ENCODE results near the gene SUSD3. TPM values are rescaled to one million over a fixed set of nuclear protein-coding genes. Genes with fewer than 3 reads are reported as not detected.

The SUSD3 gene
- total and polyA plus RNA-seq, 4 experiments from 2014 or later, result 58.3 to 199 (median 106) TPM

DNA sequence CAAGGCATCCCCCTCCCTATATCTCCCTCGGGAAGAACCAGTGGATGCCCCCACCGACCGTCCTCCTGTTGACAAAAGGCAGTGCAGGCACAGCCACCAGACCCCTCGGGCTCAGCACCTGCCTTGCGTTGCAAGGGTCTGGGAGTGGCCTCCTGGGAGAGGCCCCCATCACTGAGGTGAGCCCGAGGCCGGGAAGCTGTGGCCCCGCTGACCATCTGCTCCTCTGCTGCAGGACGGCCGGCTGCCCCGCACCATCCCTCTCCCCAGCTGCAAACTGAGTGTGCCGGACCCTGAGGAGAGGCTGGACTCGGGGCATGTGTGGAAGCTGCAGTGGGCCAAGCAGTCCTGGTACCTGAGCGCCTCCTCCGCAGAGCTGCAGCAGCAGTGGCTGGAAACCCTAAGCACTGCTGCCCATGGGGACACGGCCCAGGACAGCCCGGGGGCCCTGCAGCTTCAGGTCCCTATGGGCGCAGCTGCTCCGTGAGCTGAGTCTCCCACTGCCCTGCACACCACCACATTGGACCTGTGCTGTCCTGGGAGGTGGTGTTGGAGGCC is 23.3 kb upstream of the SUSD3 start:
- no peaks in the 10 kb centered on the region for H3K9me3 ChIP-seq (ENCODE audit: control insufficient read depth in 1 of 2, low read length in 2 of 2)
- Mint-ChIP-seq H3K4me1 (peaks cover 21 to 79% (median 55%) of the 10 kb centered on the region in 4 donors), H3K27me3 (no peaks in the 10 kb centered on the region), H3K27ac (peak overlapping the region in 2 of 7 donors; percentile 12 to 78), H3K9me3 (peaks cover 0 to 4% (median 0%) of the 10 kb centered on the region in 8 donors), H3K4me3 (no peak overlapping the region), H3K36me3 (peaks cover 32 to 52% of the 10 kb centered on the region in 2 donors)
- peaks cover 60% of the 10 kb centered on the region for H3K36me3 ChIP-seq (ENCODE audit: insufficient read depth, low read length)
- no peaks in the 10 kb centered on the region for H3K27me3 ChIP-seq (ENCODE audit: insufficient read depth, low read length)
- intact Hi-C loops (cut with micrococcal nuclease), result no loop called here
- ChIA-PET CTCF (ENCODE audit: partially characterized antibody) (interaction anchor here (0.7 to 1.2 kb wide), 2 partner anchors 9 to 73 kb away, joined by 3 read pairs; no protein-coding TSS in a partner anchor), POLR2A (ENCODE audit: partially characterized antibody) (interaction anchor here (0.7 to 23.8 kb wide), 4 partner anchors 16 to 62 kb away, joined by 3 to 654 read pairs (median 162); partner anchors contain the start of gene SUSD3)
- peak in 1 of 5 donors; percentile 32 for DNase-seq
- H3K4me1 ChIP-seq (ENCODE audit: insufficient read depth, low read length), result peaks cover 68% of the 10 kb centered on the region
- H3K4me3 ChIP-seq (ENCODE audit: low read length in 2 of 2), result no peak overlapping the region
- H3K27ac ChIP-seq (ENCODE audit: low read depth, low read length), result no peak overlapping the region

DNA sequence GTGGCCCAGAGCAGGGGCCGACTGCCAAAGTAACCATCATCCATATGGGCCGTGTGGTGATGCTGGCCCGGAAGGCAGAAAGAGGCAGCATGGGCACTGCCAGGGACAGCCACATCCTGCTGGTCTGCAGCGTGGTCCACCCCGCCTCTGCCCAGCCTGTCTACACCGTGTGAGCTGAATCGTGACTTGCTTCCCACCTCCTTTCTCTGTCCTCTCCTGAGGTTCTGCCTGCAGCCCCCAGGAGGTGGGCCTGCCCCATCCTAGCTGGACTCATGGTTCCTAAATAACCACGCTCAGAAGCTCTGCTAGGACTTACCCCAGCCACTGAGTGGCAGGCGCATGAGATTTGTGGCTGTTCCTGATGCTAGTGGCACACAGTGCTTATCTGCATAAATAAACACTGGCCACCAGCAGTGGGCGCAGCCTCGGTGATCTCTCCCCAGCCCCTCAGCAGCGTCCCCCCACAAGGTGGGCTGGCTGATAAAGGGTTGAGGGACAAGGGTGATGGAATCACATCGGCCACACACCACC is 22.6 kb upstream of the SUSD3 start:
- H3K4me3 Mint-ChIP-seq, result no peak overlapping the region
- peaks cover 65% of the 10 kb centered on the region for H3K4me1 ChIP-seq (ENCODE audit: insufficient read depth, low read length)
- H3K9me3 Mint-ChIP-seq, result peaks cover 0 to 4% (median 0%) of the 10 kb centered on the region in 8 donors
- no peaks in the 10 kb centered on the region for H3K27me3 Mint-ChIP-seq
- CTCF ChIA-PET (ENCODE audit: partially characterized antibody), result interaction anchor here (1.2 to 1.3 kb wide), 2 partner anchors 10 to 73 kb away, joined by 3 to 4 read pairs; no protein-coding TSS in a partner anchor
- H3K36me3 ChIP-seq (ENCODE audit: insufficient read depth, low read length), result peaks cover 53% of the 10 kb centered on the region
- DNase-seq, result peak in 1 of 5 donors; percentile 2
- H3K27me3 ChIP-seq (ENCODE audit: insufficient read depth, low read length), result no peaks in the 10 kb centered on the region
- intact Hi-C loops (cut with micrococcal nuclease), result loop anchor here (1.0 kb wide), 1 partner anchor 28 kb away; no protein-coding TSS in a partner anchor
- H3K9me3 ChIP-seq (ENCODE audit: control insufficient read depth in 1 of 2, low read length in 2 of 2), result no peaks in the 10 kb centered on the region
- H3K27ac ChIP-seq (ENCODE audit: low read depth, low read length), result no peak overlapping the region
- H3K4me1 Mint-ChIP-seq, result peaks cover 18 to 77% (median 48%) of the 10 kb centered on the region in 4 donors
- peaks cover 25 to 45% of the 10 kb centered on the region in 2 donors for H3K36me3 Mint-ChIP-seq
- POLR2A ChIA-PET (ENCODE audit: partially characterized antibody), result interaction anchor here (0.7 to 23.8 kb wide), 4 partner anchors 16 to 62 kb away, joined by 3 to 654 read pairs (median 162); partner anchors contain the start of gene SUSD3
- no peak overlapping the region for H3K4me3 ChIP-seq (ENCODE audit: low read length in 2 of 2)
- peak overlapping the region in 5 of 7 donors; percentile 13 to 81 (median 31) for H3K27ac Mint-ChIP-seq

- peaks cover 0 to 4% (median 0%) of the 10 kb centered on the region in 8 donors for H3K9me3 Mint-ChIP-seq
- Histone ChIP-seq H3K4me3 (ENCODE audit: low read length in 2 of 2) (no peak overlapping the region), H3K27ac (ENCODE audit: low read depth, low read length) (no peak overlapping the region), H3K36me3 (ENCODE audit: insufficient read depth, low read length) (peaks cover 42% of the 10 kb centered on the region), H3K27me3 (ENCODE audit: insufficient read depth, low read length) (no peaks in the 10 kb centered on the region), H3K9me3 (ENCODE audit: control insufficient read depth in 1 of 2, low read length in 2 of 2) (no peaks in the 10 kb centered on the region), H3K4me1 (ENCODE audit: insufficient read depth, low read length) (peaks cover 62% of the 10 kb centered on the region)
- no peaks in the 10 kb centered on the region for H3K27me3 Mint-ChIP-seq
- intact Hi-C loops (cut with micrococcal nuclease), result loop anchor here (1.0 kb wide), 1 partner anchor 27 kb away; no protein-coding TSS in a partner anchor
- CTCF ChIA-PET (ENCODE audit: partially characterized antibody), result interaction anchor here (1.0 to 1.8 kb wide), 5 partner anchors 23 to 72 kb away, joined by 3 to 6 read pairs (median 4); no protein-coding TSS in a partner anchor
- DNase-seq, result no peak
- H3K4me1 Mint-ChIP-seq, result peaks cover 21 to 77% (median 46%) of the 10 kb centered on the region in 4 donors
- POLR2A ChIA-PET (ENCODE audit: partially characterized antibody), result interaction anchor here (1.2 to 23.8 kb wide), 8 partner anchors 18 to 73 kb away, joined by 3 to 654 read pairs (median 8); partner anchors contain the start of genes CARD19 and SUSD3
- peak overlapping the region in 5 of 7 donors; percentile 49 to 86 (median 70) for H3K27ac Mint-ChIP-seq
- H3K36me3 Mint-ChIP-seq, result peaks cover 14 to 34% of the 10 kb centered on the region in 2 donors
- no peak overlapping the region for H3K4me3 Mint-ChIP-seq
These were observed 21.5 kb upstream of the SUSD3 start for GRCh38 chr9:93036887-93037475.

GRCh38 chr9:93037476-93037971 is 21.0 kb upstream of the SUSD3 start:
- Mint-ChIP-seq H3K9me3 (peaks cover 0 to 4% (median 0%) of the 10 kb centered on the region in 8 donors), H3K4me3 (no peak overlapping the region), H3K27ac (peak overlapping the region in 5 of 7 donors; percentile 12 to 86 (median 78)), H3K4me1 (peaks cover 20 to 74% (median 45%) of the 10 kb centered on the region in 4 donors), H3K27me3 (no peaks in the 10 kb centered on the region), H3K36me3 (peaks cover 9 to 29% of the 10 kb centered on the region in 2 donors)
- H3K36me3 ChIP-seq (ENCODE audit: insufficient read depth, low read length), result peaks cover 36% of the 10 kb centered on the region
- no peaks in the 10 kb centered on the region for H3K27me3 ChIP-seq (ENCODE audit: insufficient read depth, low read length)
- no peak overlapping the region for H3K4me3 ChIP-seq (ENCODE audit: low read length in 2 of 2)
- no peaks in the 10 kb centered on the region for H3K9me3 ChIP-seq (ENCODE audit: control insufficient read depth in 1 of 2, low read length in 2 of 2)
- peaks cover 58% of the 10 kb centered on the region for H3K4me1 ChIP-seq (ENCODE audit: insufficient read depth, low read length)
- intact Hi-C loops (cut with micrococcal nuclease), result no loop called here
- H3K27ac ChIP-seq (ENCODE audit: low read depth, low read length), result no peak overlapping the region
- POLR2A ChIA-PET (ENCODE audit: partially characterized antibody), result interaction anchor here (1.2 to 23.8 kb wide), 8 partner anchors 18 to 74 kb away, joined by 3 to 654 read pairs (median 8); partner anchors contain the start of genes CARD19 and SUSD3
- CTCF ChIA-PET (ENCODE audit: partially characterized antibody), result interaction anchor here (1.0 to 1.8 kb wide), 5 partner anchors 22 to 72 kb away, joined by 3 to 6 read pairs (median 4); no protein-coding TSS in a partner anchor
- DNase-seq, result peak in 1 of 5 donors; percentile 24

DNA sequence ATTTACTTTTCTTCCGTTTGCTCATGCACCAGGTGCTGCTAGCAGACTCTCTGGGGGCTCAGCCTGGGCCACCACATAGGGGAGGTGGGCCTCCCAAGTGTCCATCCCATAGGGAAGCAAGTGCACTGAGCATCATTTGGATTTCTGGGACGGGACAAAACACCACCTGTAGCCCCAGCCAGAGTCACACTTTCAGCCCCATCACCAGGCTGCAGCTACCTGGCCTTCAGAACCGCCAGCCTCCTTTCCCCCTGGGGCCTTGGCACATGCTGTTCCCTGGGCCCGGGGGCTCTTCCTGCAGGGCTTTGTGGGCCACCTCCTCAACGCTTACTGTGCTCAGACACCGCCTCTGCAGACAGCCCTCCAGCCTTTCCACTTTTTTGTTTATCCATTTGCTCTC is 19.6 kb upstream of the SUSD3 start:
- Histone ChIP-seq H3K4me3 (ENCODE audit: low read length in 2 of 2) (no peak overlapping the region), H3K27ac (ENCODE audit: low read depth, low read length) (no peak overlapping the region), H3K9me3 (ENCODE audit: control insufficient read depth in 1 of 2, low read length in 2 of 2) (no peaks in the 10 kb centered on the region), H3K36me3 (ENCODE audit: insufficient read depth, low read length) (peaks cover 24% of the 10 kb centered on the region), H3K27me3 (ENCODE audit: insufficient read depth, low read length) (no peaks in the 10 kb centered on the region), H3K4me1 (ENCODE audit: insufficient read depth, low read length) (peaks cover 58% of the 10 kb centered on the region)
- peak in 1 of 5 donors; percentile 9 for DNase-seq
- intact Hi-C loops (cut with micrococcal nuclease), result no loop called here
- H3K4me3 Mint-ChIP-seq, result peak overlapping the region in 1 of 8 donors; percentile 22
- H3K36me3 Mint-ChIP-seq, result peaks cover under 1 to 18% of the 10 kb centered on the region in 2 donors
- ChIA-PET POLR2A (ENCODE audit: partially characterized antibody) (interaction anchor here (2.2 to 23.8 kb wide), 6 partner anchors 18 to 57 kb away, joined by 7 to 654 read pairs (median 19); partner anchors contain the start of genes CARD19 and SUSD3), CTCF (ENCODE audit: partially characterized antibody) (interaction anchor here (1.3 kb wide), 1 partner anchor 11 kb away, joined by 5 read pairs; no protein-coding TSS in a partner anchor)
- peak overlapping the region; percentile 53 to 91 (median 78) for H3K27ac Mint-ChIP-seq
- no peaks in the 10 kb centered on the region for H3K27me3 Mint-ChIP-seq
- H3K9me3 Mint-ChIP-seq, result peaks cover 0 to 4% (median 0%) of the 10 kb centered on the region in 8 donors
- peaks cover 29 to 79% (median 50%) of the 10 kb centered on the region in 4 donors for H3K4me1 Mint-ChIP-seq

GRCh38 chr9:93039456-93039855 is 19.0 kb upstream of the SUSD3 start:
- peak overlapping the region in 1 of 8 donors; percentile 22 for H3K4me3 Mint-ChIP-seq
- CTCF ChIA-PET (ENCODE audit: partially characterized antibody), result interaction anchor here (1.3 kb wide), 1 partner anchor 11 kb away, joined by 5 read pairs; no protein-coding TSS in a partner anchor

More at GRCh38 chr9:93039456-93039855, 19.0 kb upstream of the SUSD3 start:
- Mint-ChIP-seq H3K27me3 (no peaks in the 10 kb centered on the region), H3K27ac (peak overlapping the region in 6 of 7 donors; percentile 37 to 91 (median 77)), H3K4me1 (peaks cover 27 to 77% (median 47%) of the 10 kb centered on the region in 4 donors), H3K9me3 (peaks cover 0 to 4% (median 0%) of the 10 kb centered on the region in 8 donors), H3K36me3 (peaks cover 0 to 13% of the 10 kb centered on the region in 2 donors)
- intact Hi-C loops (cut with micrococcal nuclease), result no loop called here
- Histone ChIP-seq H3K4me1 (ENCODE audit: insufficient read depth, low read length) (peaks cover 58% of the 10 kb centered on the region), H3K27ac (ENCODE audit: low read depth, low read length) (no peak overlapping the region), H3K27me3 (ENCODE audit: insufficient read depth, low read length) (no peaks in the 10 kb centered on the region), H3K9me3 (ENCODE audit: control insufficient read depth in 1 of 2, low read length in 2 of 2) (no peaks in the 10 kb centered on the region), H3K36me3 (ENCODE audit: insufficient read depth, low read length) (peaks cover 19% of the 10 kb centered on the region), H3K4me3 (ENCODE audit: low read length in 2 of 2) (no peak overlapping the region)
- POLR2A ChIA-PET (ENCODE audit: partially characterized antibody), result interaction anchor here (0.8 to 23.8 kb wide), 6 partner anchors 7 to 56 kb away, joined by 3 to 654 read pairs (median 19); partner anchors contain the start of genes CARD19 and SUSD3
- DNase-seq, result peak in 1 of 5 donors; percentile 31
